IMR-90 (cell line): ENCODE results near the gene CD180. TPM values are rescaled to one million over a fixed set of nuclear protein-coding genes. Genes with fewer than 3 reads are reported as not detected.
A peak's percentile ranks its signal among the peaks of the same experiment; 100 is the strongest.

Source experiments
- ATAC-seq: fragments of 200-7000 bp; cut with Tn5 transposase; 2 replicates; pipeline ENCODE4 v1.9.1; 2020; ENCODE audit warnings: low read depth, mild to moderate bottlenecking, moderate library complexity
- BruUV-seq: library from RNA; stranded (reverse); fragments of 400-500 nt; replicated peaks from 2 replicates; lab custom pipeline; 2021; lab: Mats Ljungman, UMichigan
- CTCF ChIA-PET: fragments of 300-600 bp; formaldehyde crosslinking; extraction: SDS; loops from one replicate; lab custom pipeline; 2021; ENCODE audit warnings: antibody characterized with exemption; lab: Yijun Ruan, JAX
- POLR2A ChIA-PET: fragments of 300-600 bp; sonication (Branson Sonifier 250); formaldehyde crosslinking; loops from one replicate; lab custom pipeline; 2022; ENCODE audit warnings: antibody characterized with exemption; ENCODE audit not compliant: unreplicated experiment; lab: Charles Lee
- DNase-seq: peaks from one replicate; pipeline ENCODE4 v3.0.0; 2013
- H2AFZ ChIP-seq: replicated peaks from 2 replicates; pipeline ENCODE3; 2013; ENCODE audit warnings: low read length, mild to moderate bottlenecking; ENCODE audit not compliant: poor library complexity
- H2AK5ac ChIP-seq: 2 replicates; pipeline ENCODE4 v1.6.1; 2013; ENCODE audit warnings: low read depth, low read length, inconsistent platforms
- H2AK9ac ChIP-seq: replicated peaks from 2 replicates; pipeline ENCODE3; 2013; ENCODE audit warnings: mild to moderate bottlenecking, low read depth, low read length, moderate library complexity; ENCODE audit not compliant: poor library complexity
- H2BK120ac ChIP-seq: 2 replicates; pipeline ENCODE4 v1.6.1; 2013; ENCODE audit warnings: low read depth, low read length, inconsistent platforms
- H2BK15ac ChIP-seq: 3 replicates; pipeline ENCODE4 v1.6.1; 2013; ENCODE audit warnings: low read depth, low read length, inconsistent platforms
- H2BK20ac ChIP-seq: 2 replicates; pipeline ENCODE4 v1.6.1; 2013; ENCODE audit warnings: low read depth, mild to moderate bottlenecking, inconsistent platforms, low read length, moderate library complexity
- H2BK5ac ChIP-seq: 2 replicates; pipeline ENCODE4 v1.6.1; 2013; ENCODE audit warnings: mild to moderate bottlenecking, low read depth, low read length, inconsistent platforms; ENCODE audit not compliant: poor library complexity, severe bottlenecking
- H3K14ac ChIP-seq: replicated peaks from 2 replicates; pipeline ENCODE4 v1.6.1; 2013; ENCODE audit warnings: low read depth, low read length, inconsistent platforms
- H3K18ac ChIP-seq: 2 replicates; pipeline ENCODE4 v1.6.1; 2013; ENCODE audit warnings: low read depth, low read length, control low read depth
- H3K23ac ChIP-seq: 2 replicates; pipeline ENCODE4 v1.6.1; 2013; ENCODE audit warnings: low read depth, low read length, inconsistent platforms
- H3K27ac ChIP-seq: 2 replicates; pipeline ENCODE4 v1.5.1; 2013; ENCODE audit warnings: mild to moderate bottlenecking, control low read depth, low read length; ENCODE audit not compliant: insufficient read depth
- H3K27me3 ChIP-seq: 2 replicates; pipeline ENCODE4 v1.6.1; 2013; ENCODE audit warnings: low read length; ENCODE audit not compliant: control insufficient read depth, insufficient read depth
- H3K36me3 ChIP-seq: 2 replicates; pipeline ENCODE4 v1.6.1; 2013; ENCODE audit warnings: low read length, mixed read lengths; ENCODE audit not compliant: control insufficient read depth, insufficient read depth
- H3K4ac ChIP-seq: 2 replicates; pipeline ENCODE4 v1.6.1; 2013; ENCODE audit warnings: low read depth, low read length, inconsistent platforms
- H3K4me1 ChIP-seq: 2 replicates; pipeline ENCODE4 v1.6.1; 2013; ENCODE audit warnings: low read length, mixed read lengths; ENCODE audit not compliant: control insufficient read depth, insufficient read depth
- H3K4me2 ChIP-seq: 2 replicates; pipeline ENCODE4 v1.6.1; 2013; ENCODE audit warnings: low read depth, mild to moderate bottlenecking, control low read depth, low read length, moderate library complexity
- H3K4me3 ChIP-seq: 2 replicates; pipeline ENCODE4 v1.5.1; 2013; ENCODE audit warnings: low read depth, mild to moderate bottlenecking, control low read depth, low read length, moderate library complexity; ENCODE audit not compliant: insufficient read depth
- H3K56ac ChIP-seq: 2 replicates; pipeline ENCODE4 v1.6.1; 2013; ENCODE audit warnings: low read length, inconsistent platforms; ENCODE audit not compliant: insufficient read depth; ENCODE audit errors: extremely low read depth
- H3K79me1 ChIP-seq, 2 experiments: 2 replicates each; pipeline ENCODE4 v1.6.1; 2013; ENCODE audit warnings: low read length in 2 of 2, inconsistent platforms in 1 of 2, low read depth in 1 of 2
- H3K9ac ChIP-seq: 2 replicates; pipeline ENCODE4 v1.6.1; 2013; ENCODE audit warnings: low read depth, low read length, control low read depth
- H3K9me1 ChIP-seq: 2 replicates; pipeline ENCODE4 v1.6.1; 2013; ENCODE audit warnings: low read length, inconsistent platforms; ENCODE audit not compliant: insufficient read depth
- H3K9me3 ChIP-seq: 2 replicates; pipeline ENCODE4 v1.6.1; 2013; ENCODE audit warnings: low read length; ENCODE audit not compliant: control insufficient read depth, insufficient read depth
- H4K20me1 ChIP-seq: 2 replicates; pipeline ENCODE4 v1.6.1; 2013; ENCODE audit warnings: low read length, inconsistent platforms; ENCODE audit not compliant: insufficient read depth
- H4K5ac ChIP-seq: 2 replicates; pipeline ENCODE4 v1.6.1; 2013; ENCODE audit warnings: mild to moderate bottlenecking, low read depth, low read length, control low read depth
- H4K8ac ChIP-seq, 2 experiments: 2 replicates each; pipeline ENCODE4 v1.6.1; 2013; ENCODE audit warnings: low read depth in 2 of 2, low read length in 2 of 2, control low read depth in 1 of 2, inconsistent platforms in 1 of 2
- H4K91ac ChIP-seq: 2 replicates; pipeline ENCODE4 v1.6.1; 2013; ENCODE audit warnings: low read depth, low read length, inconsistent platforms; ENCODE audit not compliant: insufficient read depth
- MAZ ChIP-seq: IDR thresholded peaks from 2 replicates; pipeline ENCODE4 v1.6.1; 2012; ENCODE audit warnings: low read depth, mild to moderate bottlenecking, low read length, improper control_type of control experiment, moderate library complexity, borderline replicate concordance
- RCOR1 ChIP-seq: IDR thresholded peaks from 2 replicates; pipeline ENCODE4 v1.6.1; 2012; ENCODE audit warnings: mild to moderate bottlenecking, low read length, improper control_type of control experiment; ENCODE audit not compliant: insufficient replicate concordance
- WGBS, 2 experiments: methylation state at CpG; one replicate each; pipeline versions ENCODE4 v1.1.5 to v1.1.7; 2013; ENCODE audit warnings: missing lambda C conversion rate in 2 of 2; ENCODE audit not compliant: insufficient read length in 1 of 2; ENCODE audit errors: extremely low coverage in 2 of 2; 5-methylcytosine and 5-hydroxymethylcytosine counted together
- dilution Hi-C: fragments of 300-500 bp; cut with HindIII; formaldehyde crosslinking; loops from one replicate; pipeline ENCODE4 v1.14.3; 2018; ENCODE audit warnings: low sequenced_read_pairs; ENCODE audit not compliant: unreplicated experiment
- in situ Hi-C: fragments of 300-500 bp; cut with MboI; formaldehyde crosslinking; loops from 3 replicates; pipeline ENCODE4 v1.14.3; 2019; ENCODE audit warnings: low sequenced_read_pairs, inconsistent platforms, mixed read lengths
- intact Hi-C: fragments of 100-400 bp; cut with micrococcal nuclease; formaldehyde crosslinking; loops from 2 replicates; pipeline ENCODE4 v1.10.0; 2022
- polyA plus RNA-seq, 3 experiments: library from polyadenylated mRNA; depleted of rRNA; stranded (reverse); fragments of >200 nt; gene quantifications; 2 replicates each; pipeline ENCODE4 v1.2.3, GENCODE V29; 2012; ENCODE audit warnings: low replicate concordance in 1 of 3
- total RNA-seq: library from RNA; depleted of rRNA; stranded (reverse); fragments of >200 nt; gene quantifications from 2 replicates; pipeline ENCODE4 v1.2.3, GENCODE V29; 2012

The CD180 gene
- total and polyA plus RNA-seq, 2 of the 4 experiments (the other 2 are of a cell fraction), result not detected

GRCh38 chr5:67149057-67149950, 47.3 kb downstream of the CD180 start (continued):
- TF ChIP-seq RCOR1, result no peak

- no peak for TF ChIP-seq MAZ
- Histone ChIP-seq H2AK9ac (no peak overlapping the region), H2BK5ac (no peak overlapping the region), H3K36me3 (peaks cover 15% of the 10 kb centered on the region), H3K9me1 (peaks cover 8% of the 10 kb centered on the region), H3K18ac (no peak overlapping the region), H3K56ac (no peak overlapping the region), H3K23ac (no peak overlapping the region), H3K9ac (no peak overlapping the region), H4K5ac (no peak overlapping the region), H3K9me3 (no peaks in the 10 kb centered on the region), H3K4me3 (no peak overlapping the region), H4K8ac (no peak overlapping the region), H3K79me1 (no peaks in the 10 kb centered on the region; a peak in 1 of 4 replicates), H2AFZ (no peak overlapping the region), H3K27ac (no peak overlapping the region), H2BK20ac (no peak overlapping the region), H2BK120ac (no peak overlapping the region), H3K4me1 (peaks cover 2% of the 10 kb centered on the region; the same call in 1 of the 2 replicates), H2BK15ac (no peak overlapping the region), H4K20me1 (no peaks in the 10 kb centered on the region), H3K4ac (no peak overlapping the region), H2AK5ac (no peak overlapping the region), H3K14ac (no peak overlapping the region), H3K27me3 (no peaks in the 10 kb centered on the region), H4K91ac (no peak overlapping the region), H3K4me2 (no peak overlapping the region)
- in situ Hi-C loops, result no loop called here
- ATAC-seq, result peak; percentile 63; the same call in 1 of the 2 replicates
- ChIA-PET POLR2A (no interaction called here), CTCF (interaction anchor here (0.6 to 1.5 kb wide), 3 partner anchors 9 to 333 kb away, joined by 3 to 5 read pairs (median 3); no protein-coding TSS in a partner anchor)
- intact Hi-C loops, result loop anchor here (5.0 kb wide), 1 partner anchor 285 kb away; no protein-coding TSS in a partner anchor
- no CpG with 5 or more reads among the region's 3 CpGs for WGBS, 2 experiments
- DNase-seq, result peak; percentile 77
- dilution Hi-C loops, result no loop called here
- no TSS peak for BruUV-seq
Observed at GRCh38 chr5:67147760-67148159, 48.8 kb downstream of the CD180 start.
